Brain microvascular endothelial cell (primary cell): ENCODE results near the gene TYW5.

Source experiments
- DNase-seq: peaks from one replicate; pipeline ENCODE4 v3.0.0-alpha.2; 2020
- H3K27ac ChIP-seq: fragments of 250-450 bp; sonication (Bioruptor Pico); 2 replicates; pipeline ENCODE4 v1.5.1; 2020; ENCODE audit warnings: mild to moderate bottlenecking, moderate library complexity
- H3K27me3 ChIP-seq: fragments of 250-450 bp; sonication (Bioruptor Pico); replicated peaks from 2 replicates; pipeline ENCODE4 v1.5.1; 2020; ENCODE audit warnings: mild to moderate bottlenecking
- H3K36me3 ChIP-seq: fragments of 250-450 bp; sonication (Bioruptor Pico); replicated peaks from 2 replicates; pipeline ENCODE4 v1.5.1; 2020; ENCODE audit warnings: mild to moderate bottlenecking
- H3K4me3 ChIP-seq: 2 replicates; pipeline ENCODE4 v1.5.1; 2011; ENCODE audit warnings: low read depth, mild to moderate bottlenecking, control low read depth, low read length, moderate library complexity
- CTCF ChIP-seq: IDR thresholded peaks from 2 replicates; pipeline ENCODE4 v1.5.1; 2011; ENCODE audit warnings: low read depth, mild to moderate bottlenecking, moderate library complexity, low read length, control low read depth, inconsistent platforms; ENCODE audit errors: missing control alignments
- in situ Hi-C: cut with HindIII; loops from 2 replicates; pipeline ENCODE4 v1.10.0; 2017; ENCODE audit warnings: low sequenced_read_pairs, low pct_ligation_motif_present

TYW5 gene

GRCh38 chr2:199895406-199895805 lies 59.9 kb downstream of the TYW5 start:
- no peak for TF ChIP-seq CTCF
- no peaks in the 10 kb centered on the region for H3K27me3 ChIP-seq
- in situ Hi-C loops, result no loop called here
- H3K27ac ChIP-seq, result no peak overlapping the region
- no peak for DNase-seq
- H3K36me3 ChIP-seq, result no peaks in the 10 kb centered on the region
- H3K4me3 ChIP-seq, result no peak overlapping the region

- DNase-seq, result no peak
- no peak overlapping the region for H3K4me3 ChIP-seq
- H3K27ac ChIP-seq, result no peak overlapping the region
- H3K27me3 ChIP-seq, result no peaks in the 10 kb centered on the region
- in situ Hi-C loops, result no loop called here
- no peaks in the 10 kb centered on the region for H3K36me3 ChIP-seq
- TF ChIP-seq CTCF, result no peak
Measured at GRCh38 chr2:199883474-199884212, 71.6 kb downstream of the TYW5 start.

GRCh38 chr2:199882667-199883066 lies 72.6 kb downstream of the TYW5 start:
- no peak for DNase-seq
- no peak overlapping the region for H3K4me3 ChIP-seq
- TF ChIP-seq CTCF, result no peak
- H3K27ac ChIP-seq, result no peak overlapping the region
- no peaks in the 10 kb centered on the region for H3K36me3 ChIP-seq
- no peaks in the 10 kb centered on the region for H3K27me3 ChIP-seq
- in situ Hi-C loops, result no loop called here
